Measurements from ENCODE around the gene CLTCL1. TPM values are rescaled to one million over a fixed set of nuclear protein-coding genes. Genes with fewer than 3 reads are reported as not detected.

Gene CLTCL1
- total and polyA plus RNA-seq, 2 experiments from 2014 or later, result 6.6 to 15.1 TPM

DNA sequence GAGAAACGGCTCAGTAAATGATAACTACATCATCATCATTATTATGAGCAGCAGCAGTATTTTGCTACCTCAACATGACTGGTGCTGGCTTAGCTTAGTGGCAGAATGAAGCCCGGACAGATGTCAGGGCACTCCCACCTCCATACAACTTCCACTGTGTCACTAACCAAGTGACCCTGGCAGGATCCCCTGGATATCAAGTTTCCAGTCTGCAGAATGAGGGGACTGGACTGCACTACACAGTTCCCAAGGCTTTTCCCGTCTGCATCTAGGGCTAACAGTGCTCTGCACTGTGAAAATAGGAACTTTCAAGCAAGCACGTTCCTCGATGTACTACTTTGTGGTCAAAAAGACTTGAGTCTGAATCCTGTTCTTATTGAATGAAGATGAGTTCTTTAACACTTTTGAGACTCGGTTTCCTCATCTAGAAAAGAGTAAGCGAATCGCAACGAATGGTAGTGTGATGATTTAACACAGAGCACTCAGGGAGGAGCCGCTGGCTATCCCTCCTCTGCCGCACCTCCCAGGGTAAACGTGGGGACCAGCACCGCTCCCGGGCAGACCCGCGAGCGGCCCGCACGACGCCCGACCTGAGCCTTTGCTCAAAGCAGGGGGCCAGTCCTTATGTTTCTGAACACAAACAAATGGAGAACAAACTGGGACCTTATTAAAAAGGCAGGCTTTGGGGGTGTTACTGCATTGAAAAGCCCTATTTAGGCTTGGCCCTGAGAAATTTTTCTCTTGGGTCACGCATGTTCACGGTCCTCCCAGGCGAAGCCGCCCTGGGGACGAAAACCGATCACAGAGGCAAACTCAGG lies 910 bp downstream of the CLTCL1 start (continued):
- TF ChIP-seq, protein P1, sequence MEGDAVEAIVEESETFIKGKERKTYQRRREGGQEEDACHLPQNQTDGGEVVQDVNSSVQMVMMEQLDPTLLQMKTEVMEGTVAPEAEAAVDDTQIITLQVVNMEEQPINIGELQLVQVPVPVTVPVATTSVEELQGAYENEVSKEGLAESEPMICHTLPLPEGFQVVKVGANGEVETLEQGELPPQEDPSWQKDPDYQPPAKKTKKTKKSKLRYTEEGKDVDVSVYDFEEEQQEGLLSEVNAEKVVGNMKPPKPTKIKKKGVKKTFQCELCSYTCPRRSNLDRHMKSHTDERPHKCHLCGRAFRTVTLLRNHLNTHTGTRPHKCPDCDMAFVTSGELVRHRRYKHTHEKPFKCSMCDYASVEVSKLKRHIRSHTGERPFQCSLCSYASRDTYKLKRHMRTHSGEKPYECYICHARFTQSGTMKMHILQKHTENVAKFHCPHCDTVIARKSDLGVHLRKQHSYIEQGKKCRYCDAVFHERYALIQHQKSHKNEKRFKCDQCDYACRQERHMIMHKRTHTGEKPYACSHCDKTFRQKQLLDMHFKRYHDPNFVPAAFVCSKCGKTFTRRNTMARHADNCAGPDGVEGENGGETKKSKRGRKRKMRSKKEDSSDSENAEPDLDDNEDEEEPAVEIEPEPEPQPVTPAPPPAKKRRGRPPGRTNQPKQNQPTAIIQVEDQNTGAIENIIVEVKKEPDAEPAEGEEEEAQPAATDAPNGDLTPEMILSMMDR (conservative IDR thresholded peaks at IDR 0.05; ENCODE audit: low read depth in 2 of 2), result no peak
- TF ChIP-seq, protein P2, sequence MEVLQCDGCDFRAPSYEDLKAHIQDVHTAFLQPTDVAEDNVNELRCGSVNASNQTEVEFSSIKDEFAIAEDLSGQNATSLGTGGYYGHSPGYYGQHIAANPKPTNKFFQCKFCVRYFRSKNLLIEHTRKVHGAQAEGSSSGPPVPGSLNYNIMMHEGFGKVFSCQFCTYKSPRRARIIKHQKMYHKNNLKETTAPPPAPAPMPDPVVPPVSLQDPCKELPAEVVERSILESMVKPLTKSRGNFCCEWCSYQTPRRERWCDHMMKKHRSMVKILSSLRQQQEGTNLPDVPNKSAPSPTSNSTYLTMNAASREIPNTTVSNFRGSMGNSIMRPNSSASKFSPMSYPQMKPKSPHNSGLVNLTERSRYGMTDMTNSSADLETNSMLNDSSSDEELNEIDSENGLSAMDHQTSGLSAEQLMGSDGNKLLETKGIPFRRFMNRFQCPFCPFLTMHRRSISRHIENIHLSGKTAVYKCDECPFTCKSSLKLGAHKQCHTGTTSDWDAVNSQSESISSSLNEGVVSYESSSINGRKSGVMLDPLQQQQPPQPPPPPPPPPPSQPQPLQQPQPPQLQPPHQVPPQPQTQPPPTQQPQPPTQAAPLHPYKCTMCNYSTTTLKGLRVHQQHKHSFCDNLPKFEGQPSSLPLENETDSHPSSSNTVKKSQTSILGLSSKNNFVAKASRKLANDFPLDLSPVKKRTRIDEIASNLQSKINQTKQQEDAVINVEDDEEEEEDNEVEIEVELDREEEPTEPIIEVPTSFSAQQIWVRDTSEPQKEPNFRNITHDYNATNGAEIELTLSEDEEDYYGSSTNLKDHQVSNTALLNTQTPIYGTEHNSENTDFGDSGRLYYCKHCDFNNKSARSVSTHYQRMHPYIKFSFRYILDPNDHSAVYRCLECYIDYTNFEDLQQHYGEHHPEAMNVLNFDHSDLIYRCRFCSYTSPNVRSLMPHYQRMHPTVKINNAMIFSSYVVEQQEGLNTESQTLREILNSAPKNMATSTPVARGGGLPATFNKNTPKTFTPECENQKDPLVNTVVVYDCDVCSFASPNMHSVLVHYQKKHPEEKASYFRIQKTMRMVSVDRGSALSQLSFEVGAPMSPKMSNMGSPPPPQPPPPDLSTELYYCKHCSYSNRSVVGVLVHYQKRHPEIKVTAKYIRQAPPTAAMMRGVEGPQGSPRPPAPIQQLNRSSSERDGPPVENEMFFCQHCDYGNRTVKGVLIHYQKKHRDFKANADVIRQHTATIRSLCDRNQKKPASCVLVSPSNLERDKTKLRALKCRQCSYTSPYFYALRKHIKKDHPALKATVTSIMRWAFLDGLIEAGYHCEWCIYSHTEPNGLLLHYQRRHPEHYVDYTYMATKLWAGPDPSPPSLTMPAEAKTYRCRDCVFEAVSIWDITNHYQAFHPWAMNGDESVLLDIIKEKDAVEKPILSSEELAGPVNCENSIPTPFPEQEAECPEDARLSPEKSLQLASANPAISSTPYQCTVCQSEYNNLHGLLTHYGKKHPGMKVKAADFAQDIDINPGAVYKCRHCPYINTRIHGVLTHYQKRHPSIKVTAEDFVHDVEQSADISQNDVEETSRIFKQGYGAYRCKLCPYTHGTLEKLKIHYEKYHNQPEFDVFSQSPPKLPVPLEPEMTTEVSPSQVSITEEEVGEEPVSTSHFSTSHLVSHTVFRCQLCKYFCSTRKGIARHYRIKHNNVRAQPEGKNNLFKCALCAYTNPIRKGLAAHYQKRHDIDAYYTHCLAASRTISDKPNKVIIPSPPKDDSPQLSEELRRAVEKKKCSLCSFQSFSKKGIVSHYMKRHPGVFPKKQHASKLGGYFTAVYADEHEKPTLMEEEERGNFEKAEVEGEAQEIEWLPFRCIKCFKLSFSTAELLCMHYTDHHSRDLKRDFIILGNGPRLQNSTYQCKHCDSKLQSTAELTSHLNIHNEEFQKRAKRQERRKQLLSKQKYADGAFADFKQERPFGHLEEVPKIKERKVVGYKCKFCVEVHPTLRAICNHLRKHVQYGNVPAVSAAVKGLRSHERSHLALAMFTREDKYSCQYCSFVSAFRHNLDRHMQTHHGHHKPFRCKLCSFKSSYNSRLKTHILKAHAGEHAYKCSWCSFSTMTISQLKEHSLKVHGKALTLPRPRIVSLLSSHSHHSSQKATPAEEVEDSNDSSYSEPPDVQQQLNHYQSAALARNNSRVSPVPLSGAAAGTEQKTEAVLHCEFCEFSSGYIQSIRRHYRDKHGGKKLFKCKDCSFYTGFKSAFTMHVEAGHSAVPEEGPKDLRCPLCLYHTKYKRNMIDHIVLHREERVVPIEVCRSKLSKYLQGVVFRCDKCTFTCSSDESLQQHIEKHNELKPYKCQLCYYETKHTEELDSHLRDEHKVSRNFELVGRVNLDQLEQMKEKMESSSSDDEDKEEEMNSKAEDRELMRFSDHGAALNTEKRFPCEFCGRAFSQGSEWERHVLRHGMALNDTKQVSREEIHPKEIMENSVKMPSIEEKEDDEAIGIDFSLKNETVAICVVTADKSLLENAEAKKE (CRISPR knock-in tag; IDR thresholded peaks at IDR 0.05), result no peak
- TF ChIP-seq POLR2AphosphoS5 (IDR thresholded peaks at IDR 0.05; ENCODE audit: low read depth) (no peak), ZNF114 (CRISPR knock-in tag; IDR thresholded peaks at IDR 0.05) (no peak)

DNA sequence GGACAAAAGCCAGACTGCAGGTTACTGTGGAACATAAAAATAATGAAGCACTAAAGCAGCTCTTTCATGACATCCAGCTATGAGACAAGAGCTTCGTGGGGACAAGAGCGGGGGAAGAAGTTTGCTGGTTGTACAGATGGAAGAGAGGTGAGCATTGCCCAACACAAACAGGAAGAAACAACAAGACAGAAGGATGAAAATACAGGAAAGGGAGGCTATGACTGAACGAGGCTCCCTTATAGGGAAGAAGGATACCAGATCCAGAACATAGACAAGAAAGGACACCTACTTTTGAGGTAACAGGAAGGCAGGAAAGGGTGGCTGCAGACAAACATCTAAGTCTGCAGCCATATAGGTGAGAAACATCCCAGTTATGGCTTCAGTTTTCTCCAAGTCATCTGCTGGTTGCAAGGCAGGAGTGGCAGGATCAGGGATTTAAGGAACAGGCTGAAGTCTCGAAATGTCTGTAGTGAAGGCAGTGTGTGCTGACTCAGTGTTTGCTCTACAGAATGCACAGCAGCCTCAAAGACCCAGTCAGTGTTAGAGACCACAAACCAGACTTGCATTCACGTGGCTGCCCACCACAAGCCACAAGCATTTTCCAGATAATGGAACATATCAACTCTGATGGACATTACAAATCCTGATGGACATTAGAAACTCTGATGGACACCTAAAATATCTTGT lies 1.9 kb downstream of the CLTCL1 start:
- H3K4me2 ChIP-seq, result no peak overlapping the region
- Mint-ChIP-seq H3K27ac (no peak overlapping the region), H3K9me3 (no peaks in the 10 kb centered on the region; the same call in 2 of the 3 replicates), H3K36me3 (ENCODE audit: low read depth) (no peaks in the 10 kb centered on the region; the same call in 2 of the 3 replicates), H3K27me3 (ENCODE audit: insufficient read depth, low read depth, poor library complexity) (peaks cover 21% of the 10 kb centered on the region), H3K4me3 (peak overlapping the region; percentile 5; the same call in 1 of the 3 replicates), H3K4me1 (peaks cover 48% of the 10 kb centered on the region)
- H3K9me2 ChIP-seq (ENCODE audit: insufficient read depth), result no peaks in the 10 kb centered on the region
- H3K4me1 ChIP-seq (ENCODE audit: insufficient read depth), result peaks cover 50% of the 10 kb centered on the region
- H3K4me3 ChIP-seq, result no peak overlapping the region
- DNase-seq (ENCODE audit: low spot score), result no peak
- no peak overlapping the region for H2AFZ ChIP-seq
- 0 out of 2 replicates have a peak, but pooled peaks cover 4% of the 10 kb centered on the region for H4K20me1 ChIP-seq (replicated peaks; ENCODE audit: insufficient read depth)
- ATAC-seq, result no peak
- peaks cover 16% of the 10 kb centered on the region for H3K27me3 ChIP-seq (ENCODE audit: insufficient read depth)
- H3K27ac ChIP-seq (ENCODE audit: low read depth), result no peak overlapping the region
- no peaks in the 10 kb centered on the region for H3K36me3 ChIP-seq (ENCODE audit: insufficient read depth)
- 0 out of 2 replicates have a peak, but pooled peaks cover 4% of the 10 kb centered on the region for H3K79me2 ChIP-seq (replicated peaks; ENCODE audit: insufficient read depth)
- H3F3A ChIP-seq (replicated peaks; ENCODE audit: low read depth), result peaks cover 3% of the 10 kb centered on the region; the same call in 1 of the 2 replicates
- TF ChIP-seq, protein P3, sequence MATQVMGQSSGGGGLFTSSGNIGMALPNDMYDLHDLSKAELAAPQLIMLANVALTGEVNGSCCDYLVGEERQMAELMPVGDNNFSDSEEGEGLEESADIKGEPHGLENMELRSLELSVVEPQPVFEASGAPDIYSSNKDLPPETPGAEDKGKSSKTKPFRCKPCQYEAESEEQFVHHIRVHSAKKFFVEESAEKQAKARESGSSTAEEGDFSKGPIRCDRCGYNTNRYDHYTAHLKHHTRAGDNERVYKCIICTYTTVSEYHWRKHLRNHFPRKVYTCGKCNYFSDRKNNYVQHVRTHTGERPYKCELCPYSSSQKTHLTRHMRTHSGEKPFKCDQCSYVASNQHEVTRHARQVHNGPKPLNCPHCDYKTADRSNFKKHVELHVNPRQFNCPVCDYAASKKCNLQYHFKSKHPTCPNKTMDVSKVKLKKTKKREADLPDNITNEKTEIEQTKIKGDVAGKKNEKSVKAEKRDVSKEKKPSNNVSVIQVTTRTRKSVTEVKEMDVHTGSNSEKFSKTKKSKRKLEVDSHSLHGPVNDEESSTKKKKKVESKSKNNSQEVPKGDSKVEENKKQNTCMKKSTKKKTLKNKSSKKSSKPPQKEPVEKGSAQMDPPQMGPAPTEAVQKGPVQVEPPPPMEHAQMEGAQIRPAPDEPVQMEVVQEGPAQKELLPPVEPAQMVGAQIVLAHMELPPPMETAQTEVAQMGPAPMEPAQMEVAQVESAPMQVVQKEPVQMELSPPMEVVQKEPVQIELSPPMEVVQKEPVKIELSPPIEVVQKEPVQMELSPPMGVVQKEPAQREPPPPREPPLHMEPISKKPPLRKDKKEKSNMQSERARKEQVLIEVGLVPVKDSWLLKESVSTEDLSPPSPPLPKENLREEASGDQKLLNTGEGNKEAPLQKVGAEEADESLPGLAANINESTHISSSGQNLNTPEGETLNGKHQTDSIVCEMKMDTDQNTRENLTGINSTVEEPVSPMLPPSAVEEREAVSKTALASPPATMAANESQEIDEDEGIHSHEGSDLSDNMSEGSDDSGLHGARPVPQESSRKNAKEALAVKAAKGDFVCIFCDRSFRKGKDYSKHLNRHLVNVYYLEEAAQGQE (IDR thresholded peaks at IDR 0.05; ENCODE audit: unreplicated experiment), result no peak
- TF ChIP-seq EZH2phosphoT487 (IDR thresholded peaks at IDR 0.05; ENCODE audit: unreplicated experiment), result no peak
- TF ChIP-seq, protein P1 (conservative IDR thresholded peaks at IDR 0.05; ENCODE audit: low read depth in 2 of 2), result no peak
- TF ChIP-seq POLR2AphosphoS5 (IDR thresholded peaks at IDR 0.05; ENCODE audit: low read depth), result no peak
- no peak for TF ChIP-seq EZH2 (IDR thresholded peaks at IDR 0.05; ENCODE audit: low read depth, unreplicated experiment)
- no peak for TF ChIP-seq STAT1 (IDR thresholded peaks at IDR 0.05; ENCODE audit: unreplicated experiment)

Measured in GM23338 (cell line).